ENCODE data around the gene JHY. TPM values are rescaled to one million over a fixed set of nuclear protein-coding genes. Genes with fewer than 3 reads are reported as not detected.

Gene JHY
- total RNA-seq, 1 donor from 2014 or later = 10.6 TPM

GRCh38 chr11:123000721-123001120 is 118.2 kb downstream of the JHY start:
- FAIRE-seq = no peak
- DNase-seq (ENCODE audit: low spot score in 2 of 2) = no peak

- FAIRE-seq (no peak), DNase-seq (ENCODE audit: low spot score in 2 of 2) (no peak)
These were observed 124.4 kb downstream of the JHY start for GRCh38 chr11:123006860-123007542.

Small RNA genes lying within 50 kb of the gene (small RNA-seq; reads per million reads assigned to genes)
- not detected for gene RNU4-23P

Other genes with a start within 250 kb of the JHY start
- gene UBASH3B, start 227.0 kb upstream of the JHY start, total RNA-seq = 24.1 TPM
- 0.41 TPM for gene CRTAM, start 44.3 kb upstream of the JHY start, total RNA-seq
- gene BSX, start 99.1 kb downstream of the JHY start, total RNA-seq = not detected
- 3,900 TPM for gene HSPA8, start 179.4 kb downstream of the JHY start, total RNA-seq